C4-2B (cell line): ENCODE results near the gene MND1.

Source experiments
- H3K27ac ChIP-seq: fragments of 450-650 bp; 2 replicates; pipeline ENCODE4 v1.5.1; 2017
- CTCF ChIP-seq: fragments of 450-650 bp; conservative IDR thresholded peaks from 2 replicates; pipeline ENCODE4 v1.5.1; 2017; ENCODE audit warnings: mild to moderate bottlenecking
- ZFX ChIP-seq: fragments of 450-650 bp; IDR thresholded peaks from 2 replicates; pipeline ENCODE4 v1.6.1; 2017

Gene MND1

GRCh38 chr4:153401501-153401900, 57.0 kb downstream of the MND1 start:
- TF ChIP-seq CTCF (no peak), ZFX (no peak)
- no peak overlapping the region for H3K27ac ChIP-seq

GRCh38 chr4:153402366-153402765, 57.9 kb downstream of the MND1 start:
- TF ChIP-seq CTCF = no peak
- TF ChIP-seq ZFX = no peak
- no peak overlapping the region for H3K27ac ChIP-seq

- TF ChIP-seq ZFX (no peak), CTCF (no peak)
- no peak overlapping the region for H3K27ac ChIP-seq
These were observed 59.2 kb downstream of the MND1 start for GRCh38 chr4:153403726-153404125.

- TF ChIP-seq CTCF (no peak), ZFX (no peak)
- no peak overlapping the region for H3K27ac ChIP-seq
These were observed 63.4 kb downstream of the MND1 start for GRCh38 chr4:153407906-153408305.

GRCh38 chr4:153408932-153409331, 64.4 kb downstream of the MND1 start:
- no peak for TF ChIP-seq CTCF
- TF ChIP-seq ZFX = no peak
- H3K27ac ChIP-seq = no peak overlapping the region

- TF ChIP-seq ZFX (no peak), CTCF (no peak)
- no peak overlapping the region for H3K27ac ChIP-seq
These were observed 64.9 kb downstream of the MND1 start for GRCh38 chr4:153409412-153409811.

- TF ChIP-seq ZFX (no peak), CTCF (no peak)
- no peak overlapping the region for H3K27ac ChIP-seq
These were observed 65.5 kb downstream of the MND1 start for GRCh38 chr4:153409924-153410501.
